Osteocyte (in vitro differentiated cells): Measurements from ENCODE around the gene DOK7. TPM values are rescaled to one million over a fixed set of nuclear protein-coding genes. Genes with fewer than 3 reads are reported as not detected.

Source experiments
- DNase-seq: peaks from one replicate; pipeline ENCODE4 v3.0.0; 2021; ENCODE audit warnings: mixed read lengths; ENCODE audit not compliant: unreplicated experiment; ENCODE audit errors: extremely low spot score
- H3K27ac Mint-ChIP-seq: one replicate; pipeline ENCODE4 v1.8.0; 2021; ENCODE audit warnings: mild to moderate bottlenecking, mixed read lengths; ENCODE audit not compliant: unreplicated experiment
- H3K27me3 Mint-ChIP-seq: one replicate; pipeline ENCODE4 v1.8.0; 2021; ENCODE audit warnings: mixed read lengths; ENCODE audit not compliant: unreplicated experiment
- H3K36me3 Mint-ChIP-seq: one replicate; pipeline ENCODE4 v1.8.0; 2021; ENCODE audit warnings: mixed read lengths; ENCODE audit not compliant: unreplicated experiment
- H3K4me1 Mint-ChIP-seq: one replicate; pipeline ENCODE4 v1.8.0; 2021; ENCODE audit warnings: mixed read lengths; ENCODE audit not compliant: unreplicated experiment
- H3K4me3 Mint-ChIP-seq: one replicate; pipeline ENCODE4 v1.8.0; 2021; ENCODE audit warnings: mild to moderate bottlenecking, moderate library complexity, mixed read lengths; ENCODE audit not compliant: unreplicated experiment
- H3K9me3 Mint-ChIP-seq: one replicate; pipeline ENCODE4 v1.8.0; 2021; ENCODE audit warnings: mixed read lengths; ENCODE audit not compliant: unreplicated experiment
- CTCF ChIP-seq: fragments of 200-600 bp; sonication (generic); IDR thresholded peaks from 2 replicates; pipeline ENCODE4 v1.5.0; 2021; ENCODE audit warnings: antibody characterized with exemption, mild to moderate bottlenecking, moderate library complexity
- total RNA-seq: library from RNA; stranded (reverse); gene quantifications from 2 replicates; pipeline ENCODE4 v1.2.1, GENCODE V29; 2021

The DOK7 gene
- total RNA-seq, 1 donor from 2014 or later, result not detected

GRCh38 chr4:3466691-3467600, 3.8 kb downstream of the DOK7 start:
- H3K27me3 Mint-ChIP-seq, result peaks cover 3% of the 10 kb centered on the region
- H3K4me3 Mint-ChIP-seq, result no peak overlapping the region
- no peak for TF ChIP-seq CTCF
- no peak for DNase-seq
- no peak overlapping the region for H3K27ac Mint-ChIP-seq
- no peaks in the 10 kb centered on the region for H3K36me3 Mint-ChIP-seq
- H3K9me3 Mint-ChIP-seq, result no peaks in the 10 kb centered on the region
- H3K4me1 Mint-ChIP-seq, result no peaks in the 10 kb centered on the region

- Mint-ChIP-seq H3K36me3 (no peaks in the 10 kb centered on the region), H3K4me3 (no peak overlapping the region), H3K9me3 (no peaks in the 10 kb centered on the region), H3K27me3 (peaks cover 3% of the 10 kb centered on the region), H3K27ac (no peak overlapping the region), H3K4me1 (no peaks in the 10 kb centered on the region)
- no peak for TF ChIP-seq CTCF
- no peak for DNase-seq
These were observed 4.5 kb downstream of the DOK7 start for GRCh38 chr4:3467601-3468031.

GRCh38 chr4:3468154-3468553, 5.0 kb downstream of the DOK7 start:
- Mint-ChIP-seq H3K27me3 (peaks cover 3% of the 10 kb centered on the region), H3K9me3 (no peaks in the 10 kb centered on the region)

GRCh38 chr4:3468804-3469203, 5.7 kb downstream of the DOK7 start:
- H3K9me3 Mint-ChIP-seq, result no peaks in the 10 kb centered on the region
- no peaks in the 10 kb centered on the region for H3K4me1 Mint-ChIP-seq
- no peak overlapping the region for H3K4me3 Mint-ChIP-seq
- peaks cover 3% of the 10 kb centered on the region for H3K27me3 Mint-ChIP-seq
- no peak for TF ChIP-seq CTCF
- no peak for DNase-seq
- H3K27ac Mint-ChIP-seq, result no peak overlapping the region
- H3K36me3 Mint-ChIP-seq, result no peaks in the 10 kb centered on the region

More at GRCh38 chr4:3468154-3468553, 5.0 kb downstream of the DOK7 start:
- Mint-ChIP-seq H3K27ac (no peak overlapping the region), H3K36me3 (no peaks in the 10 kb centered on the region), H3K4me1 (no peaks in the 10 kb centered on the region), H3K4me3 (no peak overlapping the region)
- no peak for DNase-seq
- TF ChIP-seq CTCF, result no peak

GRCh38 chr4:3469386-3470243, 6.5 kb downstream of the DOK7 start:
- Mint-ChIP-seq H3K36me3 (no peaks in the 10 kb centered on the region), H3K27me3 (peaks cover 3% of the 10 kb centered on the region), H3K9me3 (no peaks in the 10 kb centered on the region), H3K4me3 (no peak overlapping the region), H3K27ac (no peak overlapping the region), H3K4me1 (no peaks in the 10 kb centered on the region)
- TF ChIP-seq CTCF, result no peak
- no peak for DNase-seq
